Muscle of leg (tissue), 11 donors: ENCODE data around the gene SAMD4A. TPM values are rescaled to one million over a fixed set of nuclear protein-coding genes. Genes with fewer than 3 reads are reported as not detected.

ENCODE experiments used
- DNase-seq: peaks from one replicate; pipeline ENCODE4 v3.0.0; 2013
- H3K27ac ChIP-seq: one replicate; pipeline ENCODE4 v1.5.1; 2013; ENCODE audit warnings: mild to moderate bottlenecking, low read length, control low read depth
- H3K27me3 ChIP-seq: one replicate; pipeline ENCODE4 v1.6.1; 2013; ENCODE audit warnings: low read length; ENCODE audit not compliant: control insufficient read depth, insufficient read depth
- H3K36me3 ChIP-seq: one replicate; pipeline ENCODE4 v1.6.1; 2013; ENCODE audit warnings: low read length; ENCODE audit not compliant: control insufficient read depth, insufficient read depth
- H3K4me1 ChIP-seq: one replicate; pipeline ENCODE4 v1.6.1; 2013; ENCODE audit warnings: low read length; ENCODE audit not compliant: control insufficient read depth, insufficient read depth
- H3K4me3 ChIP-seq: one replicate; pipeline ENCODE4 v1.5.1; 2013; ENCODE audit warnings: low read length, control low read depth
- H3K9me3 ChIP-seq: replicated peaks from 2 replicates; pipeline ENCODE4 v1.6.1; 2013; ENCODE audit warnings: low read depth, low read length; ENCODE audit not compliant: control insufficient read depth
- WGBS: methylation state at CpG from one replicate; pipeline ENCODE4 v1.1.5; 2013; ENCODE audit warnings: missing lambda C conversion rate; ENCODE audit not compliant: insufficient coverage; 5-methylcytosine and 5-hydroxymethylcytosine counted together
- polyA plus RNA-seq, 8 donors: library from polyadenylated mRNA; unstranded; fragments of 120-200 nt; gene quantifications; one replicate each; pipeline versions ENCODE4 v1.2.1 to v1.2.3, GENCODE V29; 2013; ENCODE audit warnings: inconsistent platforms in 1 of 8, low replicate concordance in 1 of 8; ENCODE audit not compliant: insufficient read length in 8 of 8, insufficient read depth in 1 of 8
- total RNA-seq: library from RNA; stranded (reverse); fragments of 120-200 nt; gene quantifications from one replicate; pipeline ENCODE4 v1.2.4, GENCODE V29; 2013

The SAMD4A gene
- total and polyA plus RNA-seq, 9 donors, result 39.5 to 74.1 (median 52.8) TPM

DNA sequence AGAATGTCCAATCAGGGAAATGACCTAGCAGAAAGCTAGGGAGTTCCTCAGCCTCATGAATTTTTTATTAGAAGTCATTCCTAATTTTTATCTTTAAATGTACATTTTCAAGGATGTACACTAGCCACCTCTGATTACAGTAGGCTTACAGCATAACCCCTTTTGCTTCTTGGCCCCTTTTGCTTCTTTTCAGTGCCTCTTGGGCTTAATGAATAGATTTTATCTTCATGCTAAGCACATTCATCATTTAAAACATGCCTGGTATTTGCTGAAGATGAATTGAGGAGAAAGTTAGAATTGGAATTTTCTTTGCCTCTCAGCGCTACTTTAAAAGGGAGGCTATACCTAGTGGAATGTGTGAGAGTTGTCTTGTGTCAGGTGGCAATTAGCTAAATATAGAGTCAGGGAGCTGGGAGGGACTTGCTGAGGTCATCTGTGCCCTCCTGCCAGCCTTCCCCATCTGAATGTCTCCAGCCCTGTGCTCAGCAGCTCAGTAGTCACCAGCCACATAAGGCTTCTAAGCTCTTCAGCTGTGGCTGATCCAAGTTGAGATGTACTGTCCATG is 132.1 kb downstream of the SAMD4A start:
- peak overlapping the region; percentile 80 for H3K27ac ChIP-seq
- no peaks in the 10 kb centered on the region for H3K9me3 ChIP-seq
- peak; percentile 67 for DNase-seq
- H3K36me3 ChIP-seq, result peaks cover 5% of the 10 kb centered on the region
- no peak overlapping the region for H3K4me3 ChIP-seq
- WGBS, result no CpG with 5 or more reads among the region's 1 CpG
- H3K4me1 ChIP-seq, result peaks cover 52% of the 10 kb centered on the region
- H3K27me3 ChIP-seq, result no peaks in the 10 kb centered on the region

DNA sequence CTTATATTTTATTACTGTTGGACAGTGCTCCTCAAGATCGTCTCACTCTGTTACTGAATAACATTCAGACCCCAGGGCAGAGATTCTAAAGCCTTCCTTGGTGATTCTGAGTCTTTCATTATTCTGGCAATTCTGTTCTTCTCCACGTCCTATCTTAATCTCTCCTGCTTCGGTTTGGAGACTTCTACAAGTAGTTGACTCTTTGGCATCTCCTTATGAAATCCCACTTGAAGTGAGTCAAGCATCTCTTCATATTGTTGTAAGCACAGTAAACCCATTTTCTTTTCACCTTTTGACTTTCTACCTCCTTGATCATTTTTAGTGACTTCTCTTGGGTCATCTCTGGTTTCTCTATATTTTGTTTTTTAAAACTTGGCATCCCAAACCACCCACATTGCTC is 132.8 kb downstream of the SAMD4A start:
- Histone ChIP-seq H3K27ac (peak overlapping the region; percentile 80), H3K27me3 (no peaks in the 10 kb centered on the region), H3K4me3 (no peak overlapping the region), H3K4me1 (peaks cover 53% of the 10 kb centered on the region), H3K36me3 (peaks cover 2% of the 10 kb centered on the region), H3K9me3 (no peaks in the 10 kb centered on the region)
- WGBS, result 69% methylated on average over 2 of the region's 3 CpGs
- DNase-seq, result no peak

DNA sequence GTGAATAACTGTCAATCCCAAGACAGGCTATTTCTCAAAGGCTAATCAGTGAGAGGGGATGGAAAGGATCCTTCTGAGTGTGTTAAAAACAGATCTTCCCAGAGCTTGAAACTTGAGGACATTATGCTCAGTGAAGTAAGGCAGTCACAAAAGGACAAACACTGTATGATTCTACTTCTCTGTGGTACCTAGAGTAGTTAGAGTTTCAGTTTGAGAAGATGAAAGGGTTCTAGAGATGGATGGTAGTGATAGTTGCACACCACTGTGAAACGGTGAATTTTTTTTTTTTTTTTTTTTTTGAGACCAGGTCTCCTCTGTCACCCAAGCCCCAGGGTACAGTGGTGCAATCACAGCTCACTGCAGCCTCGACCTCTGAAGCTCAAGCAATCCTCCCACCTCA is 133.8 kb downstream of the SAMD4A start:
- no peak for DNase-seq
- Histone ChIP-seq H3K4me3 (no peak overlapping the region), H3K4me1 (peaks cover 55% of the 10 kb centered on the region), H3K27ac (no peak overlapping the region), H3K36me3 (peaks cover 2% of the 10 kb centered on the region), H3K9me3 (no peaks in the 10 kb centered on the region), H3K27me3 (no peaks in the 10 kb centered on the region)
- WGBS, result no CpG with 5 or more reads among the region's 2 CpGs

DNA sequence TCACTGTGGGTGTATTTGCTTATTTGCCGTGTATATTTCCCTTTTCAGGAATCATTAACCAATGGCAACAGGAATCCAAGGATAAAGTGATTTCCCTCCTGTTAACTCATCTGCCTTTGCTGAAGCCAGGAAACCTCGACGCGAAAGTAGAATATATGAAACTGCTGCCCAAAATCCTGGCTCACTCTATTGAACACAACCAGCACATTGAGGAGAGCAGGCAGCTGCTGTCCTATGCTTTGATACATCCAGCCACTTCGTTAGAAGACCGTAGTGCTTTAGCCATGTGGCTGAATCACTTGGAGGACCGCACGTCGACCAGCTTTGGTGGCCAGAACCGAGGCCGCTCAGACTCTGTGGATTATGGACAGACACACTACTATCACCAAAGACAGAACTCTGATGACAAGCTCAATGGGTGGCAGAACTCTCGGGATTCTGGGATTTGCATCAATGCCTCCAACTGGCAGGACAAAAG is 135.1 kb downstream of the SAMD4A start:
- WGBS, result 68% methylated on average over 5 of the region's 12 CpGs
- peak overlapping the region; percentile 48 for H3K27ac ChIP-seq
- H3K4me3 ChIP-seq, result no peak overlapping the region
- H3K4me1 ChIP-seq, result peaks cover 53% of the 10 kb centered on the region
- H3K9me3 ChIP-seq, result no peaks in the 10 kb centered on the region
- H3K36me3 ChIP-seq, result peaks cover 2% of the 10 kb centered on the region
- DNase-seq, result peak; percentile 76
- no peaks in the 10 kb centered on the region for H3K27me3 ChIP-seq

DNA sequence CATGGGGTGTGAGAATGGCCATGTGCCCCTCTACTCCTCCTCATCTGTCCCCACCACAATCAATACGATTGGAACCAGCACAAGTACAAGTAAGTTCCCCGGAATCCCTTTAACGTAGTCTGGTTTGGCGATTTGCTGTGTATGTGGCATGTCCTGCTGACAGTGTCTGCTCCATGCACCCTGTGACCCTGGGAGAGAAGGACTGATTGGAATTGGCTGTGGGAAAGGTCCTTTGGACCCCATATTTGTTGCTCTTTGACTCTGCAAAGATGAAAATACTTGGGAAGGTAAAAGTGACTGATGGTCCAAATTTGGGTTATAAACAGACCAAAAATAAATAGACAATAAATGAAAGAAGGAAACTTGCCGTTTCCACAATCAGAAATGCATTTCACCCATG is 135.6 kb downstream of the SAMD4A start:
- no peaks in the 10 kb centered on the region for H3K27me3 ChIP-seq
- peaks cover 51% of the 10 kb centered on the region for H3K4me1 ChIP-seq
- H3K36me3 ChIP-seq, result peaks cover 2% of the 10 kb centered on the region
- no peak for DNase-seq
- WGBS, result no CpG with 5 or more reads among the region's 5 CpGs
- no peaks in the 10 kb centered on the region for H3K9me3 ChIP-seq
- H3K27ac ChIP-seq, result no peak overlapping the region
- H3K4me3 ChIP-seq, result no peak overlapping the region

DNA sequence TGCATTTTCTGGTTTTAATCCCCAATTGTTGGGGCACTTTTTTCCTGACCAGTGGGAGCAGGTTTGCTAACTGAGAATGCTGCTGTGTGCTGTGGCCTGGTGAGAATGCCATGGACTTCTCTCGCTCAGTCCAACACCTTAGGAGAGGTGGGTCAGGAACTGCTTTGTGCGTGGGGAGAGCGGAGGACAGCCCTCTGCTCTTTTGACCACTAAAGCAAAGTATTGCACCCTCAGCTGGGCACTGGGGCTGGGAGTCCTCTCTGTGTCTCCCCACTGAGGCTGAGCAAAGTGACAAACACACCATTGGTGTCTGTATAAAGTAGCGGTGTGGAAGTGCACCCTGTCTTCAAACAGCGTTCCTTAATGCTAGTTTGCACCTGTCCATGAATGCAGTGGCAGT is 136.2 kb downstream of the SAMD4A start:
- no peaks in the 10 kb centered on the region for H3K27me3 ChIP-seq
- WGBS, result 93% methylated on average over 2 of the region's 5 CpGs
- H3K4me3 ChIP-seq, result no peak overlapping the region
- peaks cover 2% of the 10 kb centered on the region for H3K36me3 ChIP-seq
- H3K27ac ChIP-seq, result peak overlapping the region; percentile 24
- DNase-seq, result no peak
- H3K4me1 ChIP-seq, result peaks cover 51% of the 10 kb centered on the region
- no peaks in the 10 kb centered on the region for H3K9me3 ChIP-seq

DNA sequence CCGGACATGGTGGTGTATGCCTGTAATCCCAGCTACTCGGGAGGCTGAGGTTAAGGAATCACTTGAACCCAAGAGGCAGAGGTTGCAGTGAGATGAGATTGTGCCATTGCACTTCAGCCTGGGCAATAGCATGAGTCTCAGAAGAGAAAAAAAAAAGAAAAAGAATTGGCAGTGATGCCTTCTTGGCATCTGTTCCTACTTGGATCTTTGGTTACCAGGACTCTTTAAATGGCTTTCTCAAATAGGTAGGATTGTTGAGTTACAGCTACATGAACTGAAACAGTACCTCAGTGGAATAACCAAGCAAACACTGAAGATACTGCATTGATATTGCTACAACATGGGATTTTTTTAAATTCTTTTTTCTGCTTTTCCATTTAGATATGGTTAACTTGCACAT is 136.8 kb downstream of the SAMD4A start:
- WGBS, result 77% methylated on average over 2 of the region's 2 CpGs
- peaks cover 51% of the 10 kb centered on the region for H3K4me1 ChIP-seq
- no peak overlapping the region for H3K4me3 ChIP-seq
- H3K36me3 ChIP-seq, result peaks cover 2% of the 10 kb centered on the region
- H3K27ac ChIP-seq, result no peak overlapping the region
- H3K9me3 ChIP-seq, result no peaks in the 10 kb centered on the region
- no peak for DNase-seq
- no peaks in the 10 kb centered on the region for H3K27me3 ChIP-seq

DNA sequence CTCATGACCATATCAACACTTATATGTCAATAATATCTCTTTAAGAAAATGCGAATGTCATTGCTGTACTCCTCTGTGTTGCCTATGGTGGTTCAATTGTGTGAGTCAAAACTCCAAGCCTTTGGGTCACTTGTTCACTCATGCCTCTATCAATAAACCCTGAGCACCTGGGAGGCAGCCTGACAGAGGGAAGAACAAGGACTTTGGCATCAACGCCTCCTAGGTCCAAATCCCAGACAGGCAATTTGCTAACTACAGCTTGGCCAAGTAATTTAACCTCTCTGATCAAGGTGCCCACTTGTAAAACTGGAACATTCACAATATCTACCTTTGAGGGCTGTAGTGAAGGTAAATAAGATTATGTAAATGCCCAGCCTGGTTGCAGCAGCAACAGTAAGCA is 137.8 kb downstream of the SAMD4A start:
- no peaks in the 10 kb centered on the region for H3K27me3 ChIP-seq
- peaks cover 2% of the 10 kb centered on the region for H3K36me3 ChIP-seq
- peaks cover 47% of the 10 kb centered on the region for H3K4me1 ChIP-seq
- DNase-seq, result no peak
- H3K27ac ChIP-seq, result no peak overlapping the region
- no peak overlapping the region for H3K4me3 ChIP-seq
- WGBS, result no CpG with 5 or more reads among the region's 2 CpGs
- no peaks in the 10 kb centered on the region for H3K9me3 ChIP-seq

DNA sequence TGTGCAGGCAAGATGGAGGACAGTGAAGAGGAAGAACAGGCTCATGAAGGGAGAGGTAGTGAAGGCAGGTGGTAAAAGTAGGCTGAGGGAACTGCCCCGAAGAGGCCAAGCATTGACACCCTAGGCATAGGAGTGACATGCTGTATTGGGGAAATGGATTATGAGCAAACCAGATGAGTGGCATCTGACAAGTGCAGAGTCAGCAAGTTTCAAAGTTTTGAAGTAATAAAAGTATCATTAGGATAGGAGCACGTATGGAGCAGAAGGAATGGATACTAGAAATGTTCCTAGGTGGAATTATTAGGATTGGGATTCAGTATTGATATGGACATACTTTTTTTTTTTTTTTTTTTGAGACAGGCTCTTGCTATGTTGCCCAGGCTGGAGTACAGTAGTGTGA is 139.8 kb downstream of the SAMD4A start:
- Histone ChIP-seq H3K4me3 (no peak overlapping the region), H3K9me3 (no peaks in the 10 kb centered on the region), H3K36me3 (peaks cover 2% of the 10 kb centered on the region), H3K27me3 (no peaks in the 10 kb centered on the region), H3K4me1 (peaks cover 42% of the 10 kb centered on the region), H3K27ac (no peak overlapping the region)
- 85% methylated on average over 1 of the region's 2 CpGs for WGBS
- no peak for DNase-seq

DNA sequence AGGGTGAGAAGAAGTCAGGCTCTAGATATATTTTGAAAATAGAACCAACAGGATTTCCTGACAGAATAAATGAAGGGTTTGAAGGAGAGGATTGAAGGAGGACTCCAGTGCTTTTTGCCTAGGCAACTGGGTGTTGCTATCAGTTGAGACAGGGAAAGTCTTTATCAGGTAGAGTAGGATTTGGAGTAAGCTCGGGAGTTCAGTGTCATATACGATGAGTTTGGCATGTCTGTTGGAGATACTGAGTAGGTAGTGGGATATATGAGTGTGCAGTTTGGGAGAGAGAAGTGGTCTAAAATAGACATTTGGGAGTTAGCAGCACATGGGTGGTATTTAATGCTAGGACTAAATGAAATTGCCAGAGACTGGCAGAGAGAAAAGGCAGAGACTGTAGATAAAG is 141.2 kb downstream of the SAMD4A start:
- DNase-seq, result no peak
- Histone ChIP-seq H3K4me1 (peaks cover 42% of the 10 kb centered on the region), H3K27me3 (no peaks in the 10 kb centered on the region), H3K36me3 (peaks cover 1% of the 10 kb centered on the region), H3K27ac (no peak overlapping the region), H3K4me3 (no peak overlapping the region), H3K9me3 (no peaks in the 10 kb centered on the region)
- WGBS, result 88% methylated on average over 2 of the region's 2 CpGs

DNA sequence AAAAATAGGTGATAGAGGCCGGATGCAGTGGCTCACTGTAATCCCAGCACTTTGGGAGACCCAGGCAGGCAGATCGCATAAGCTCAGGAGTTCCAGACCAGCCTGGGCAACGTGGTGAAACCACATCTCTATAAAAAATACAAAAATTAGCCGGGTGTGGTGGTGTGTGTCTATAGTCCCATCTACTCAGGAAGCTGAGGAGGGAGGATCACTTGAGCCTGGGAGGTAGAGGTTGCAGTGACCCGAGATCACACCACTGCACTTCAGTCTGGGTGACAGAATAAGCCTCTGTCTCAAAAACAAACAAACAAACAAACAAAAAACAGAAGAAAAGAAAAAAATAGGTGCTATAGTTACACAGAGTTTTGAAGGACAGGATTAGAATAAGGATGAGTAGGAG is 142.1 kb downstream of the SAMD4A start:
- Histone ChIP-seq H3K27me3 (no peaks in the 10 kb centered on the region), H3K9me3 (no peaks in the 10 kb centered on the region), H3K4me1 (peaks cover 44% of the 10 kb centered on the region), H3K36me3 (no peaks in the 10 kb centered on the region), H3K27ac (no peak overlapping the region), H3K4me3 (no peak overlapping the region)
- WGBS, result no CpG with 5 or more reads among the region's 5 CpGs
- DNase-seq, result no peak
